ENCODE data around the gene STK17B. TPM values are rescaled to one million over a fixed set of nuclear protein-coding genes. Genes with fewer than 3 reads are reported as not detected.

The STK17B gene
- polyA plus RNA-seq, 1 donor (not counting 4 experiments of a cell fraction or from before 2014, with no cell fraction given), result 11.0 TPM

- Histone ChIP-seq H3K79me2 (ENCODE audit: control insufficient read depth, insufficient read depth, low read length) (peaks cover 6% of the 10 kb centered on the region), H3K4me2 (ENCODE audit: control insufficient read depth, extremely low read depth, insufficient read depth, low read depth, low read length) (no peak overlapping the region), H3K27ac (ENCODE audit: control insufficient read depth, insufficient read depth, low read length) (no peak overlapping the region), H2AFZ (ENCODE audit: control insufficient read depth, low read length) (no peak overlapping the region), H4K20me1 (ENCODE audit: control insufficient read depth, extremely low read depth, insufficient read depth, low read length) (no peaks in the 10 kb centered on the region), H3K9me1 (ENCODE audit: control insufficient read depth, extremely low read depth, insufficient read depth, low read length) (no peaks in the 10 kb centered on the region), H3K27me3 (ENCODE audit: control insufficient read depth, extremely low read depth, insufficient read depth, low read length) (no peaks in the 10 kb centered on the region), H3K36me3 (ENCODE audit: control insufficient read depth in 2 of 2, extremely low read depth in 1 of 2, insufficient read depth in 2 of 2, low read length in 2 of 2) (peaks cover 0 to 3% of the 10 kb centered on the region in 2 experiments), H3K4me1 (ENCODE audit: control insufficient read depth, extremely low read depth, insufficient read depth, low read length) (peaks cover 10% of the 10 kb centered on the region), H3K9me3 (ENCODE audit: control insufficient read depth, low read depth, low read length) (no peaks in the 10 kb centered on the region), H3K4me3 (ENCODE audit: control insufficient read depth in 2 of 3, extremely low read depth in 1 of 3, insufficient read depth in 2 of 3, low read depth in 1 of 3, low read length in 3 of 3) (no peak overlapping the region), H3K9ac (ENCODE audit: control insufficient read depth, extremely low read depth, insufficient read depth, low read length) (no peak overlapping the region)
- DNase-seq (ENCODE audit: low read depth, low spot score) (no peak), FAIRE-seq (no peak)
- dilution Hi-C loops (cut with MboI; ENCODE audit: extremely low pct_ligation_motif_present, low sequenced_read_pairs), result no loop called here
- no peak for TF ChIP-seq EZH2 (IDR thresholded peaks at IDR 0.05; ENCODE audit: low read length)
- no peak for TF ChIP-seq CTCF (optimal IDR thresholded peaks at IDR 0.05 in 1 of 3, IDR thresholded peaks at IDR 0.05 in 1 of 3, conservative IDR thresholded peaks at IDR 0.05 in 1 of 3; ENCODE audit: extremely low read depth in 1 of 3, insufficient read depth in 2 of 3, low read length in 3 of 3)
Measured at GRCh38 chr2:196155575-196155974, 15.8 kb downstream of the STK17B start.

- H4K20me1 ChIP-seq (ENCODE audit: control insufficient read depth, extremely low read depth, insufficient read depth, low read length), result no peaks in the 10 kb centered on the region
- peaks cover 2 to 3% of the 10 kb centered on the region in 2 experiments for H3K36me3 ChIP-seq (ENCODE audit: control insufficient read depth in 2 of 2, extremely low read depth in 1 of 2, insufficient read depth in 2 of 2, low read length in 2 of 2)
- no peaks in the 10 kb centered on the region for H3K4me1 ChIP-seq (ENCODE audit: control insufficient read depth, extremely low read depth, insufficient read depth, low read length)
- no peak overlapping the region for H3K27ac ChIP-seq (ENCODE audit: control insufficient read depth, insufficient read depth, low read length)
- DNase-seq (ENCODE audit: low read depth, low spot score) (no peak), FAIRE-seq (no peak)
- no peak for TF ChIP-seq CTCF (optimal IDR thresholded peaks at IDR 0.05 in 1 of 3, IDR thresholded peaks at IDR 0.05 in 1 of 3, conservative IDR thresholded peaks at IDR 0.05 in 1 of 3; ENCODE audit: extremely low read depth in 1 of 3, insufficient read depth in 2 of 3, low read length in 3 of 3)
- TF ChIP-seq EZH2 (IDR thresholded peaks at IDR 0.05; ENCODE audit: low read length), result no peak
- H3K4me2 ChIP-seq (ENCODE audit: control insufficient read depth, extremely low read depth, insufficient read depth, low read depth, low read length), result no peak overlapping the region
- H3K9me1 ChIP-seq (ENCODE audit: control insufficient read depth, extremely low read depth, insufficient read depth, low read length), result no peaks in the 10 kb centered on the region
- H3K27me3 ChIP-seq (ENCODE audit: control insufficient read depth, extremely low read depth, insufficient read depth, low read length), result no peaks in the 10 kb centered on the region
- no peaks in the 10 kb centered on the region for H3K9me3 ChIP-seq (ENCODE audit: control insufficient read depth, low read depth, low read length)
- H3K79me2 ChIP-seq (ENCODE audit: control insufficient read depth, insufficient read depth, low read length), result no peaks in the 10 kb centered on the region
- H3K4me3 ChIP-seq (ENCODE audit: control insufficient read depth in 2 of 3, extremely low read depth in 1 of 3, insufficient read depth in 2 of 3, low read depth in 1 of 3, low read length in 3 of 3), result no peak overlapping the region
- dilution Hi-C loops (cut with MboI; ENCODE audit: extremely low pct_ligation_motif_present, low sequenced_read_pairs), result no loop called here
- no peak overlapping the region for H2AFZ ChIP-seq (ENCODE audit: control insufficient read depth, low read length)
- H3K9ac ChIP-seq (ENCODE audit: control insufficient read depth, extremely low read depth, insufficient read depth, low read length), result no peak overlapping the region
Measured at GRCh38 chr2:196153480-196153879, 17.9 kb downstream of the STK17B start.

Measured in keratinocyte (primary cell).